Activated CD8-positive, alpha-beta T cell treated with anti-CD3 and anti-CD28 coated beads for 36 hours (primary cell): Measurements from ENCODE around the gene RYR2. TPM values are rescaled to one million over a fixed set of nuclear protein-coding genes. Genes with fewer than 3 reads are reported as not detected.

Experiments used
- ATAC-seq: fragments of 200-7000 bp; cut with Tn5 transposase; one replicate; pipeline ENCODE4 v1.10.0; 2021; ENCODE audit warnings: mild to moderate bottlenecking, moderate library complexity
- CTCF ChIA-PET: fragments of 350-600 bp; sonication (Branson Sonifier 250); formaldehyde crosslinking; loops from one replicate; lab custom pipeline; 2021; ENCODE audit warnings: antibody characterized with exemption; lab: Charles Lee
- POLR2A ChIA-PET: fragments of 350-600 bp; sonication (Branson Sonifier 250); formaldehyde crosslinking; loops from one replicate; lab custom pipeline; 2021; ENCODE audit warnings: antibody characterized with exemption; lab: Charles Lee
- DNase-seq: peaks from one replicate; pipeline ENCODE4 v3.0.0-alpha.2; 2020
- H3K27ac Mint-ChIP-seq: one replicate; pipeline ENCODE4 v1.8.0; 2021; ENCODE audit warnings: mild to moderate bottlenecking, mixed read lengths
- H3K27me3 Mint-ChIP-seq: one replicate; pipeline ENCODE4 v1.8.0; 2021; ENCODE audit warnings: mixed read lengths
- H3K36me3 Mint-ChIP-seq: one replicate; pipeline ENCODE4 v1.8.0; 2021; ENCODE audit warnings: low read depth, mixed read lengths
- H3K4me1 Mint-ChIP-seq: one replicate; pipeline ENCODE4 v1.8.0; 2021; ENCODE audit warnings: low read depth, mixed read lengths
- H3K4me3 Mint-ChIP-seq: one replicate; pipeline ENCODE4 v1.8.0; 2021; ENCODE audit warnings: mild to moderate bottlenecking, moderate library complexity, mixed read lengths
- H3K9me3 Mint-ChIP-seq: one replicate; pipeline ENCODE4 v1.8.0; 2021; ENCODE audit warnings: mixed read lengths
- intact Hi-C: fragments of 100-400 bp; cut with micrococcal nuclease; formaldehyde crosslinking; loops from one replicate; pipeline ENCODE4 v1.10.0; 2022
- total RNA-seq, 2 experiments: library from RNA; stranded (reverse); gene quantifications; one replicate each; pipeline ENCODE4 v1.2.3, GENCODE V29; 2021
- TF ChIP-seq, protein P1 (sequence below): fragments of 200-600 bp; IDR thresholded peaks from one replicate; pipeline ENCODE4 v1.8.0; 2022; ENCODE audit warnings: antibody characterized with exemption, mild to moderate bottlenecking

RYR2 gene
- total RNA-seq, 2 experiments from 2014 or later, result 0.02 TPM

DNA sequence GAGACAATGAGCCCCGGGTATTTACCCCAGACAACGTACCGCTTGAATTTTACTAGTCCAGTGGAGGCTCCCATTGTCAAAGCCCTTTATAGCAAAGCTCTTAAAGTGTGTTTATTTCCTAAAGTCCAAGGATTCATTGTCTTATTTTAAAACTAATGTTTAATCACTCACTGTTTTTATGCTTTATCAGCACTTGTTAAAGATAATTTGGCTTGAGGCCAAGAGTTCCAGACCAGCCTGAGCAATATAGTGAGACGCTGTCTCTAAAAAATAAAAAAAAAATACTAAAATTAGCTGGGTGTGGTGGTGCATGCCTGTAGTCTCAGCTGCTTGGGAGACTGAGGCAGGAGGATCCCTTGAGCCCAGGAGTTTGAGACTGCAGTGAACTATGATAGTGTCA is 202.8 kb downstream of the RYR2 start:
- ChIA-PET CTCF (interaction anchor here (0.6 kb wide), 1 partner anchor 65 kb away, joined by 3 read pairs; no protein-coding TSS in a partner anchor), POLR2A (interaction anchor here (0.6 kb wide), 1 partner anchor 9 kb away, joined by 3 read pairs; no protein-coding TSS in a partner anchor)
- Mint-ChIP-seq H3K27ac (no peak overlapping the region), H3K4me1 (no peaks in the 10 kb centered on the region), H3K27me3 (no peaks in the 10 kb centered on the region), H3K9me3 (no peaks in the 10 kb centered on the region), H3K4me3 (no peak overlapping the region), H3K36me3 (no peaks in the 10 kb centered on the region)
- intact Hi-C loops, result no loop called here
- no peak for ATAC-seq
- TF ChIP-seq, protein P1, sequence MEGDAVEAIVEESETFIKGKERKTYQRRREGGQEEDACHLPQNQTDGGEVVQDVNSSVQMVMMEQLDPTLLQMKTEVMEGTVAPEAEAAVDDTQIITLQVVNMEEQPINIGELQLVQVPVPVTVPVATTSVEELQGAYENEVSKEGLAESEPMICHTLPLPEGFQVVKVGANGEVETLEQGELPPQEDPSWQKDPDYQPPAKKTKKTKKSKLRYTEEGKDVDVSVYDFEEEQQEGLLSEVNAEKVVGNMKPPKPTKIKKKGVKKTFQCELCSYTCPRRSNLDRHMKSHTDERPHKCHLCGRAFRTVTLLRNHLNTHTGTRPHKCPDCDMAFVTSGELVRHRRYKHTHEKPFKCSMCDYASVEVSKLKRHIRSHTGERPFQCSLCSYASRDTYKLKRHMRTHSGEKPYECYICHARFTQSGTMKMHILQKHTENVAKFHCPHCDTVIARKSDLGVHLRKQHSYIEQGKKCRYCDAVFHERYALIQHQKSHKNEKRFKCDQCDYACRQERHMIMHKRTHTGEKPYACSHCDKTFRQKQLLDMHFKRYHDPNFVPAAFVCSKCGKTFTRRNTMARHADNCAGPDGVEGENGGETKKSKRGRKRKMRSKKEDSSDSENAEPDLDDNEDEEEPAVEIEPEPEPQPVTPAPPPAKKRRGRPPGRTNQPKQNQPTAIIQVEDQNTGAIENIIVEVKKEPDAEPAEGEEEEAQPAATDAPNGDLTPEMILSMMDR, result no peak
- DNase-seq, result no peak

DNA sequence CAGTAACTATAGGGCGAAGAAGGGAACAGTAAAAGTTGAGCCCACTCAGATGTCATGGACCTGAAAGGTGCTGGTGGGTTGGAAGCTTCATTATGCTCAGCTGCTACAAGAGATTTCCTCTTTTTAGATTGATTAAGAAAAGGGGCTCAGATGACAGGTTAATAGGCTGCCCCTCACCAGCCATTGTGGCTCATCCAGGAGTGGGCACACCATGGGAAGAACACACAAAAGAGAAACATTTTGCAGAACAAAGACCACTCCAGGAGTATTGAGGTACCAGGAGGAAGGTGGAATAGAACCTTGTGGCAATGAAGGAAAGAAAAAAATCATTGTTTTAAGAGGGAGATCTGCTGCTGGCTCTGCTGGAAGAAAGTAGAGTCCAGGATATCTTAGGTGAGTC is 205.5 kb downstream of the RYR2 start:
- DNase-seq (no peak), ATAC-seq (no peak)
- Mint-ChIP-seq H3K4me1 (no peaks in the 10 kb centered on the region), H3K4me3 (no peak overlapping the region), H3K9me3 (no peaks in the 10 kb centered on the region), H3K27me3 (no peaks in the 10 kb centered on the region), H3K36me3 (no peaks in the 10 kb centered on the region), H3K27ac (no peak overlapping the region)
- intact Hi-C loops, result no loop called here
- TF ChIP-seq, protein P1, result no peak
- CTCF ChIA-PET, result no interaction called here
- POLR2A ChIA-PET, result no interaction called here

DNA sequence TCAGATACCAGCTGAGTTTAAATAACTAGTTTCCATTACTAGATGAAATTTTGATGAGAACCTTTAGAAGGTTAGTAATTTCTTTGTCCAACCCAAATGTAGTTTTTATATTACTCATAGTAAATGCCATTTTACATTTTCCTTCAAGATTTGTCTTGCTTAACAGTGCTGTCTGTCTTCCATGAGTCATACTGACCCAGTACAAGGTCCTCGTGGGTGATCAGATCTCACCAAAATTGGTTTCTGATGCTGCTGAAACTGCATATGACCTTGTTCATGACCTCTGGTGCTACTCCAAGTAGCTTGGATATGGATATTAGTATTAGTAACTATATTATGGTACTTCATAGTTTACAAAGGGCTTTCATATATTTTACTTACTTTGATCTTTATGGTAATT is 207.1 kb downstream of the RYR2 start:
- POLR2A ChIA-PET, result no interaction called here
- Mint-ChIP-seq H3K9me3 (no peaks in the 10 kb centered on the region), H3K4me1 (no peaks in the 10 kb centered on the region), H3K27ac (no peak overlapping the region), H3K36me3 (no peaks in the 10 kb centered on the region), H3K27me3 (no peaks in the 10 kb centered on the region), H3K4me3 (no peak overlapping the region)
- DNase-seq (no peak), ATAC-seq (no peak)
- intact Hi-C loops, result no loop called here
- TF ChIP-seq, protein P1, result no peak
- CTCF ChIA-PET, result no interaction called here

DNA sequence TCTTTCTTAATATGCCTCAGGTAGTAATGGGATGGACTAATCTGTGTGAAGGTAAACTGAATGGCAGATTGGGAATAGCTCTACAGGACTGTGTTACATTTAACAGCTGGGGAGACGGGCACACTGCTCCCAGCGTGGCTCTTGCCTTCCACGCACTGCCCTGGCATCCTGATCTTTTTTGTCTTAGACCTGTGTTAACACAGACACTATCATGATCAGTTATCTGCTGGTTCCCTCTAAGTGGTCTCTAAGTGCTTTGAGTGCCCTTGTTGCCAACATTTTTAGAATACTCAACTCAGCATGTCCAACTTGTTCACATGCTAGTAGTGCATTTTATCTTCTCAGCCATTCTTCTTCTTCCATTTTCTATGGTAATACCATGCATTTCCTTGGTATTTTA is 208.1 kb downstream of the RYR2 start:
- Mint-ChIP-seq H3K27me3 (no peaks in the 10 kb centered on the region), H3K9me3 (no peaks in the 10 kb centered on the region), H3K27ac (no peak overlapping the region), H3K4me3 (no peak overlapping the region), H3K4me1 (no peaks in the 10 kb centered on the region), H3K36me3 (no peaks in the 10 kb centered on the region)
- TF ChIP-seq, protein P1, result no peak
- DNase-seq, result no peak
- CTCF ChIA-PET, result no interaction called here
- ATAC-seq, result no peak
- intact Hi-C loops, result no loop called here
- POLR2A ChIA-PET, result no interaction called here

DNA sequence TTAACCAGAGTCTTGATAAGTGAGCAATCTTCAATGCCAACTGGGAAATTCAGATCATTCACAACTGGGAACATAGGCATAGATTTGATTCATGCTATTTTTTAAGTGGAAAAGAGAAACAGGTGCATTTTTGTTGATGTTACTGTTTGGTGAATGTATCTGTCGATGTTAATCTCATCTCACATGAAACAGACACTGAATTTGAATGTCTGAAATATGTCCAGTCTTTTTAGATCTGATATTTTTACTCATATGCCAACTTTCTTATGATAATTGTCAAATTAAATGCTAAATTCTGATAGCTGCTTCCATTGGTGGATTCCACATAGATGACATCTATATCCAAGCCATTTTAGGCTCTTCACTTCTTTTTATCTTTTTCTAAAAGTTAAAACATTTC is 213.1 kb downstream of the RYR2 start:
- Mint-ChIP-seq H3K4me3 (no peak overlapping the region), H3K27me3 (peaks cover 10% of the 10 kb centered on the region), H3K36me3 (no peaks in the 10 kb centered on the region), H3K4me1 (no peaks in the 10 kb centered on the region), H3K9me3 (no peaks in the 10 kb centered on the region), H3K27ac (no peak overlapping the region)
- DNase-seq (no peak), ATAC-seq (no peak)
- TF ChIP-seq, protein P1, result no peak
- intact Hi-C loops, result no loop called here
- POLR2A ChIA-PET, result no interaction called here
- CTCF ChIA-PET, result no interaction called here
